H9 (cell line): Measurements from ENCODE around the gene DIP2A. TPM values are rescaled to one million over a fixed set of nuclear protein-coding genes. Genes with fewer than 3 reads are reported as not detected.

ENCODE experiments used
- DNase-seq: peaks from one replicate; pipeline ENCODE4 v3.0.0-alpha.2; 2017
- H2AFZ ChIP-seq: one replicate; pipeline ENCODE4 v1.6.1; 2013; ENCODE audit warnings: mild to moderate bottlenecking, low read length, control low read depth, moderate library complexity
- H2AK5ac ChIP-seq: 2 replicates; pipeline ENCODE4 v1.6.1; 2013; ENCODE audit warnings: low read length, control low read depth, mixed read lengths; ENCODE audit not compliant: insufficient read length
- H2BK120ac ChIP-seq: one replicate; pipeline ENCODE4 v1.6.1; 2013; ENCODE audit warnings: low read depth, mild to moderate bottlenecking, low read length, control low read depth, inconsistent platforms; ENCODE audit not compliant: poor library complexity, severe bottlenecking
- H2BK12ac ChIP-seq: 2 replicates; pipeline ENCODE4 v1.6.1; 2013; ENCODE audit warnings: low read length, control low read depth, mixed read lengths, low read depth; ENCODE audit not compliant: insufficient read length
- H2BK15ac ChIP-seq: 2 replicates; pipeline ENCODE4 v1.6.1; 2013; ENCODE audit warnings: low read depth, low read length, control low read depth
- H2BK20ac ChIP-seq: one replicate; pipeline ENCODE4 v1.6.1; 2013; ENCODE audit warnings: low read depth, mild to moderate bottlenecking, low read length, control low read depth, inconsistent platforms; ENCODE audit not compliant: poor library complexity, severe bottlenecking
- H2BK5ac ChIP-seq: 2 replicates; pipeline ENCODE4 v1.6.1; 2013; ENCODE audit warnings: low read length, control low read depth, mixed read lengths; ENCODE audit not compliant: insufficient read length
- H3K14ac ChIP-seq: 2 replicates; pipeline ENCODE4 v1.6.1; 2013; ENCODE audit warnings: low read length, control low read depth; ENCODE audit not compliant: insufficient read depth
- H3K18ac ChIP-seq: 2 replicates; pipeline ENCODE4 v1.6.1; 2013; ENCODE audit warnings: low read depth, mild to moderate bottlenecking, mixed read lengths, low read length, control low read depth; ENCODE audit not compliant: insufficient read length
- H3K23ac ChIP-seq: 2 replicates; pipeline ENCODE4 v1.6.1; 2013; ENCODE audit warnings: low read length, control low read depth, mixed read lengths, low read depth; ENCODE audit not compliant: insufficient read length
- H3K23me2 ChIP-seq: 2 replicates; pipeline ENCODE4 v1.6.1; 2013; ENCODE audit warnings: low read depth, mild to moderate bottlenecking, mixed read lengths, low read length, control low read depth; ENCODE audit not compliant: insufficient read length, poor library complexity, severe bottlenecking
- H3K27ac ChIP-seq: 2 replicates; pipeline ENCODE4 v1.5.1; 2013; ENCODE audit warnings: low read length, control low read depth, mixed read lengths, low read depth; ENCODE audit not compliant: insufficient read length
- H3K27me3 ChIP-seq: 2 replicates; pipeline ENCODE4 v1.6.1; 2013; ENCODE audit warnings: low read length, control low read depth, inconsistent platforms; ENCODE audit not compliant: insufficient read depth
- H3K4ac ChIP-seq: 2 replicates; pipeline ENCODE4 v1.6.1; 2013; ENCODE audit warnings: low read depth, mild to moderate bottlenecking, control low read depth, inconsistent platforms, low read length, moderate library complexity
- H3K4me1 ChIP-seq: 2 replicates; pipeline ENCODE4 v1.6.1; 2013; ENCODE audit warnings: low read length, control low read depth, inconsistent platforms; ENCODE audit not compliant: insufficient read depth
- H3K4me2 ChIP-seq: 2 replicates; pipeline ENCODE4 v1.6.1; 2013; ENCODE audit warnings: low read length, control low read depth, mixed read lengths; ENCODE audit not compliant: insufficient read length, insufficient read depth
- H3K56ac ChIP-seq: 2 replicates; pipeline ENCODE4 v1.6.1; 2013; ENCODE audit warnings: low read depth, mild to moderate bottlenecking, mixed read lengths, low read length, control low read depth; ENCODE audit not compliant: insufficient read length
- H3K79me1 ChIP-seq: 2 replicates; pipeline ENCODE4 v1.6.1; 2013; ENCODE audit warnings: low read depth, mild to moderate bottlenecking, moderate library complexity, low read length, control low read depth, inconsistent platforms; ENCODE audit not compliant: insufficient read depth, poor library complexity, severe bottlenecking
- H3K79me2 ChIP-seq: 2 replicates; pipeline ENCODE4 v1.6.1; 2013; ENCODE audit warnings: low read length, control low read depth, inconsistent platforms; ENCODE audit not compliant: insufficient read depth
- H3K9ac ChIP-seq: 2 replicates; pipeline ENCODE4 v1.6.1; 2013; ENCODE audit warnings: low read length, control low read depth, mixed read lengths; ENCODE audit not compliant: insufficient read length; ENCODE audit errors: extremely low read depth
- H3K9me3 ChIP-seq: one replicate; pipeline ENCODE4 v1.6.1; 2013; ENCODE audit warnings: low read depth, low read length, inconsistent platforms; ENCODE audit not compliant: control insufficient read depth
- H3T11ph ChIP-seq: one replicate; pipeline ENCODE4 v1.6.1; 2013; ENCODE audit warnings: mild to moderate bottlenecking, low read length, control low read depth, inconsistent platforms
- H4K20me1 ChIP-seq: one replicate; pipeline ENCODE4 v1.6.1; 2013; ENCODE audit not compliant: control insufficient read depth, insufficient read length, insufficient read depth
- H4K5ac ChIP-seq: 2 replicates; pipeline ENCODE4 v1.6.1; 2013; ENCODE audit warnings: low read depth, mild to moderate bottlenecking, mixed read lengths, low read length, control low read depth; ENCODE audit not compliant: insufficient read length
- H4K8ac ChIP-seq: replicated peaks from 2 replicates; pipeline ENCODE4 v1.6.1; 2013; ENCODE audit warnings: low read length, control low read depth, mixed read lengths, low read depth; ENCODE audit not compliant: insufficient read length
- H4K91ac ChIP-seq: 2 replicates; pipeline ENCODE4 v1.6.1; 2013; ENCODE audit warnings: low read depth, mild to moderate bottlenecking, moderate library complexity, mixed read lengths, low read length, control low read depth; ENCODE audit not compliant: insufficient read length
- H3K27ac Mint-ChIP-seq, 3 experiments: 2 replicates in 2 of 3; 3 replicates in 1 of 3; pipeline ENCODE4 v1.8.0; 2020 to 2021; ENCODE audit warnings: mixed read lengths in 3 of 3, mild to moderate bottlenecking in 1 of 3, moderate library complexity in 1 of 3
- H3K27me3 Mint-ChIP-seq: 2 replicates; pipeline ENCODE4 v1.8.0; 2021; ENCODE audit warnings: low read depth, mild to moderate bottlenecking, moderate library complexity, mixed read lengths
- H3K36me3 Mint-ChIP-seq, 3 experiments: 2 replicates in 2 of 3; 3 replicates in 1 of 3; pipeline ENCODE4 v1.8.0; 2020 to 2021; ENCODE audit warnings: low read depth in 3 of 3, mixed read lengths in 3 of 3; ENCODE audit not compliant: insufficient read depth in 1 of 3
- H3K4me1 Mint-ChIP-seq, 2 experiments: 2 replicates each; pipeline ENCODE4 v1.8.0; 2020; ENCODE audit warnings: mixed read lengths in 2 of 2
- H3K4me3 Mint-ChIP-seq, 2 experiments: 2 replicates in 1 of 2; 3 replicates in 1 of 2; pipeline ENCODE4 v1.8.0; 2020 to 2021; ENCODE audit warnings: mild to moderate bottlenecking in 2 of 2, mixed read lengths in 2 of 2, moderate library complexity in 1 of 2
- H3K9me3 Mint-ChIP-seq, 2 experiments: 2 replicates in 1 of 2; 3 replicates in 1 of 2; pipeline ENCODE4 v1.8.0; 2020; ENCODE audit warnings: mild to moderate bottlenecking in 2 of 2, mixed read lengths in 2 of 2, moderate library complexity in 1 of 2
- CTCF ChIP-seq: fragments of 200-600 bp; sonication (generic); conservative IDR thresholded peaks from 3 replicates; pipeline ENCODE4 v1.8.0; 2021; ENCODE audit warnings: antibody characterized with exemption, mild to moderate bottlenecking
- WGBS: extraction: QIAGEN DNeasy Blood & Tissue Kit; methylation state at CpG from one replicate; pipeline ENCODE4 v1.1.7; 2013; ENCODE audit warnings: missing lambda C conversion rate, low lambda C conversion rate, mixed read lengths; ENCODE audit not compliant: insufficient read length; ENCODE audit errors: extremely low coverage; 5-methylcytosine and 5-hydroxymethylcytosine counted together
- total RNA-seq: library from RNA; stranded (reverse); gene quantifications from 2 replicates; pipeline ENCODE4 v1.2.1, GENCODE V29; 2021

The DIP2A gene
- total RNA-seq, 1 experiment from 2014 or later = 25.2 TPM

GRCh38 chr21:46489800-46490199 is 31.1 kb downstream of the DIP2A start:
- Mint-ChIP-seq H3K36me3 (peaks cover 3 to 20% (median 16%) of the 10 kb centered on the region in 3 experiments; a peak in 6 of 7 replicates), H3K4me1 (peaks cover 3 to 4% of the 10 kb centered on the region in 2 experiments; a peak in 1 of 4 replicates), H3K9me3 (no peaks in the 10 kb centered on the region), H3K27me3 (no peaks in the 10 kb centered on the region), H3K27ac (no peak overlapping the region; a peak in 2 of 7 replicates), H3K4me3 (no peak overlapping the region)
- no peaks in the 10 kb centered on the region for H3K27me3 ChIP-seq
- no peak overlapping the region for H3K14ac ChIP-seq
- no peaks in the 10 kb centered on the region for H3K9me3 ChIP-seq
- no peak overlapping the region for H3K23ac ChIP-seq
- no peak overlapping the region for H2BK12ac ChIP-seq
- H3K4me2 ChIP-seq = no peak overlapping the region
- no peak overlapping the region for H4K5ac ChIP-seq
- no peak overlapping the region for H3K18ac ChIP-seq
- no peaks in the 10 kb centered on the region for H3K23me2 ChIP-seq
- no peak overlapping the region for H4K91ac ChIP-seq
- H2AK5ac ChIP-seq = no peak overlapping the region
- no CpG with 5 or more reads among the region's 10 CpGs for WGBS
- no peak overlapping the region for H3K56ac ChIP-seq
- H2BK120ac ChIP-seq = no peak overlapping the region
- TF ChIP-seq CTCF = no peak
- H4K8ac ChIP-seq = no peak overlapping the region
- no peak overlapping the region for H2BK5ac ChIP-seq
- no peak overlapping the region for H2AFZ ChIP-seq
- H3K4ac ChIP-seq = no peak overlapping the region
- H2BK20ac ChIP-seq = no peak overlapping the region
- no peak for DNase-seq
- H3K27ac ChIP-seq = no peak overlapping the region
- no peak overlapping the region for H3K9ac ChIP-seq
- no peaks in the 10 kb centered on the region for H3K4me1 ChIP-seq
- H3T11ph ChIP-seq = no peak overlapping the region
- H3K79me2 ChIP-seq = no peaks in the 10 kb centered on the region
- H4K20me1 ChIP-seq = no peaks in the 10 kb centered on the region
- H2BK15ac ChIP-seq = no peak overlapping the region
- H3K79me1 ChIP-seq = no peaks in the 10 kb centered on the region
